ENCODE measurements around the gene KRT7. TPM values are rescaled to one million over a fixed set of nuclear protein-coding genes. Genes with fewer than 3 reads are reported as not detected.

The KRT7 gene
- total RNA-seq, 1 experiment from 2014 or later = 3,783 TPM

DNA sequence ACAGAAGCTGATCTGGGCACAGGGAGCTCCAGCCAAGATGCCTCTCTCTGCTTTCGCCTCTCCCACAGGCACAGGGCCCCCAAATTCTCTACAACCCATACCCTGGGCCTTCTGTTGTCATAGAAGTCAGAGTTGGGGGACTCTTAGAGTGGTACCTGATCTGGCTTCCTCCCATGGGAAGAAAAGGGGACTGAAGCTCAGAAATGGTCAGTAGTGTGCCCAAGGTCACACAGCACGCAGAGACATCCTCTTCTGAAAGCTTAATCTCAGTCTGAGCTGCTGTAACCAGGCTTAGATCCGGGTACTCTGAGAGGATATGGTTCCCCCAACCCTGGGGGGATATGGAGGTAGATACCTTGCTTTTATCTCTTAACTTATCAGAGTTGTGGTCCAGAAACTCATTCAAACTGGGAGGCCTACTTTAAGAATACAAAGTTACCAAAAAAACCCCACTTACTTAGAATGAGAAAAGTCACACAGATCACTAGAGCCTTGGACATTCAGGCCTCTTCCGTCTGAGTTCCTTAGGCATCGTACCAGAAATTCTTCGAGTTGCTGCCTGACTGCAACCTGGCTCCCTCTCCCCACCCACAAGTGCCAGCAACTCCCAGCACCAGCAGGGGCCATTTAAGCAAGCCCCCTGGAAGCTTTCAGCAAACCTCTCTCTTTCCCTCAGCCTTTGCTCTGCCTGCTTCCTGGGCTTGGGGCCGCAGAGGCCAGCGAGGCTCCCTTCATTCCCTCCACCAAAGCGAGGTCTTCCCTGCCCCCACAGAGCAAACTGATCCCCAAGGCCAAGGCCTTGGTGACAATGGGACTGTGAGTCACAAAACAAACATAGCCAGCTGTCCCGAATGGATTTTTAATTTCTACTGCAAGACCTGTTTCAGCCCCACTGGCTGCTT is 13.9 kb downstream of the KRT7 start:
- Histone ChIP-seq H3K27ac (peak overlapping the region; percentile 90), H3F3A (ENCODE audit: insufficient read depth, low read depth) (peaks cover 99% of the 10 kb centered on the region), H3K27me3 (ENCODE audit: insufficient read depth, low read depth) (no peaks in the 10 kb centered on the region), H3K4me1 (replicated peaks; ENCODE audit: insufficient read depth) (peaks cover 76% of the 10 kb centered on the region), H3K4me2 (peak overlapping the region; percentile 59), H3K79me2 (ENCODE audit: low read depth) (peaks cover 8% of the 10 kb centered on the region), H4K20me1 (ENCODE audit: insufficient read depth) (peaks cover 50% of the 10 kb centered on the region), H3K9me3 (ENCODE audit: insufficient read depth, low read depth) (no peaks in the 10 kb centered on the region), H3K36me3 (ENCODE audit: low read depth) (peaks cover 64% of the 10 kb centered on the region), H2AFZ (no peak overlapping the region), H3K9me2 (ENCODE audit: insufficient read depth) (no peaks in the 10 kb centered on the region), H3K4me3 (no peak overlapping the region)
- intact Hi-C loops (cut with micrococcal nuclease; ENCODE audit: unreplicated experiment) = no loop called here
- TSS peak; percentile 1 for BruUV-seq (replicated peaks)
- TF ChIP-seq, protein P1, sequence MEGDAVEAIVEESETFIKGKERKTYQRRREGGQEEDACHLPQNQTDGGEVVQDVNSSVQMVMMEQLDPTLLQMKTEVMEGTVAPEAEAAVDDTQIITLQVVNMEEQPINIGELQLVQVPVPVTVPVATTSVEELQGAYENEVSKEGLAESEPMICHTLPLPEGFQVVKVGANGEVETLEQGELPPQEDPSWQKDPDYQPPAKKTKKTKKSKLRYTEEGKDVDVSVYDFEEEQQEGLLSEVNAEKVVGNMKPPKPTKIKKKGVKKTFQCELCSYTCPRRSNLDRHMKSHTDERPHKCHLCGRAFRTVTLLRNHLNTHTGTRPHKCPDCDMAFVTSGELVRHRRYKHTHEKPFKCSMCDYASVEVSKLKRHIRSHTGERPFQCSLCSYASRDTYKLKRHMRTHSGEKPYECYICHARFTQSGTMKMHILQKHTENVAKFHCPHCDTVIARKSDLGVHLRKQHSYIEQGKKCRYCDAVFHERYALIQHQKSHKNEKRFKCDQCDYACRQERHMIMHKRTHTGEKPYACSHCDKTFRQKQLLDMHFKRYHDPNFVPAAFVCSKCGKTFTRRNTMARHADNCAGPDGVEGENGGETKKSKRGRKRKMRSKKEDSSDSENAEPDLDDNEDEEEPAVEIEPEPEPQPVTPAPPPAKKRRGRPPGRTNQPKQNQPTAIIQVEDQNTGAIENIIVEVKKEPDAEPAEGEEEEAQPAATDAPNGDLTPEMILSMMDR (conservative IDR thresholded peaks at IDR 0.05) = no peak
- TF ChIP-seq EZH2 (IDR thresholded peaks at IDR 0.05; ENCODE audit: low read depth) = no peak
- POLR2A ChIA-PET (ENCODE audit: unreplicated experiment) = interaction anchor here (0.5 to 0.7 kb wide), 4 partner anchors 91 to 658 kb away, joined by 4 to 7 read pairs (median 5); partner anchors contain the start of gene KRT8
- DNase-seq = peak; percentile 77 to 83
- CTCF ChIA-PET = interaction anchor here (0.5 to 1.3 kb wide), 3 partner anchors 32 to 86 kb away, joined by 3 to 4 read pairs (median 3); no protein-coding TSS in a partner anchor

DNA sequence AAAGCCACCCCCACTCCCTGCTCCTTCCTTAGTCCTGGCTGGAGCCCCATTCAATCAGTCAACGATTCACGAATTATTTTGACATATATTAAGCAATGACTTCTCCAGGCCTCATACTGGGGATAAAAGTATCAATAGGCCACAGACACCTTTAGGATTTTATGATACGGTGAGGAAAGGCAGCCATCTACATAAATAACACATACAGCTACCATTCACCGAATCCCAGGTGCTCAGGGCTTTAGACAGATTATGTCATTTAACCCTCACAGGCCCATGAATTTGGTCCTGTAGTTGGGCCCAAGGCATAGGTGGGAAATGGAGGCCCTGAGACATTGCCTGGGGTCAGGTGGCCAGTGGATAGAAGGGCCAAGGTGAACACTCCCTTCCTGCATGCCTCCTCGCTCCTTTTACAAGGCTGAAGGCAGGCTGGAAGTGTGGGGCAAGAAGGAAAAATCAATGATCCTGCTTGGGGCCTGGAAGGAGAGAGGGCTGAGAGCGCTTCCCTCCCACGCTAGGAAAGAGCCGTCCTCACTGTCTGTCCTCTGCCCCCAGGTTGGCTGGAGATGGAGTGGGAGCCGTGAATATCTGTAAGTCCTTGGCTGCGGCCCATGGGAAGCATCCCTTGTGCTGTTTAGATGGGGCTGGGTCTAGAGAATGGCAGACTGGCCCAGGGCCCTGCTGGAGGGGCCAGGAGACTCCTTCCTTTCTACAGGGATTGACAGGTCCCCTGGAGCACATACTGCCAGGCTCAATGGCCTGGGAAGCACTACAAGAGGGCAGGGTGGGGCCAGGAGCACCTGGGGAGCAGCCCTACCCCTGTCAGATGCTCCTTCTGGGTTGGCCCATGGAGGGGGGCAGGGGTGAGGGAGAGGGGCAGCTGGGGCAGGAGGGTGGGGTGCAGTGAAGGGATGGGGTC is 14.8 kb downstream of the KRT7 start:
- peaks cover 55% of the 10 kb centered on the region for H3K36me3 ChIP-seq (ENCODE audit: low read depth)
- no peaks in the 10 kb centered on the region for H3K27me3 ChIP-seq (ENCODE audit: insufficient read depth, low read depth)
- TF ChIP-seq, protein P1 (conservative IDR thresholded peaks at IDR 0.05) = no peak
- no peak for TF ChIP-seq EZH2 (IDR thresholded peaks at IDR 0.05; ENCODE audit: low read depth)
- intact Hi-C loops (cut with micrococcal nuclease; ENCODE audit: unreplicated experiment) = no loop called here
- peaks cover 67% of the 10 kb centered on the region for H3K4me1 ChIP-seq (replicated peaks; ENCODE audit: insufficient read depth)
- H3K79me2 ChIP-seq (ENCODE audit: low read depth) = peaks cover 8% of the 10 kb centered on the region
- peaks cover 99% of the 10 kb centered on the region for H3F3A ChIP-seq (ENCODE audit: insufficient read depth, low read depth)
- ChIA-PET CTCF (no interaction called here), POLR2A (ENCODE audit: unreplicated experiment) (interaction anchor here (0.6 to 0.7 kb wide), 3 partner anchors 23 to 632 kb away, joined by 5 to 7 read pairs (median 6); no protein-coding TSS in a partner anchor)
- no TSS peak for BruUV-seq (replicated peaks)
- H3K9me2 ChIP-seq (ENCODE audit: insufficient read depth) = no peaks in the 10 kb centered on the region
- H3K4me3 ChIP-seq = no peak overlapping the region
- H4K20me1 ChIP-seq (ENCODE audit: insufficient read depth) = peaks cover 41% of the 10 kb centered on the region
- peak overlapping the region; percentile 59 for H3K4me2 ChIP-seq
- peak overlapping the region; percentile 90 for H3K27ac ChIP-seq
- H2AFZ ChIP-seq = no peak overlapping the region
- H3K9me3 ChIP-seq (ENCODE audit: insufficient read depth, low read depth) = no peaks in the 10 kb centered on the region
- no peak for DNase-seq
